Measurements from ENCODE around the gene MARCO. TPM values are rescaled to one million over a fixed set of nuclear protein-coding genes. Genes with fewer than 3 reads are reported as not detected.

Gene MARCO
- total and polyA plus RNA-seq, 2 experiments from 2014 or later: not detected

DNA sequence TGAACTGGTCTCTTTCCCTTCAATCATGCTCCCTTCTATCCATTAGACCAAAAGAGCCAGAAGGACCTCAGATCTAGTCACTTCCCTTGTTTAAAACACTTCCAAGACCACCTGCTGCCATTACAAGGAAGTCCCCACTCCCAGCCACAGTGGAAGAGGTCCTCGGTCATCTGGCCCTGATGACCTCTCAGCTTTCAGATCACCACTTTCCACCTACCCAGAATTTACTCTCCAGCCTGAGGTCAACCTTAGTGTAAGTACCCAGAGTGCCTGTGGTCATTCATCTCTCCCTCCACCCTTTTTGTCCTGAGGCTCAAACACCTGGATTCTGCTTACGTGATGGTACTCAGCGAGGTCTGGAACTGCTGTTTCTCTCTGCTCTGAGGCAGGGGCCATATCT is 67.1 kb downstream of the MARCO start:
- ATAC-seq (no peak), DNase-seq (ENCODE audit: low spot score) (no peak)
- no peaks in the 10 kb centered on the region for H3K79me2 ChIP-seq (replicated peaks; ENCODE audit: insufficient read depth)
- H3K4me3 Mint-ChIP-seq: no peak overlapping the region
- H3K27ac ChIP-seq (ENCODE audit: low read depth): no peak overlapping the region
- no peak for TF ChIP-seq JUNB (IDR thresholded peaks at IDR 0.05; ENCODE audit: unreplicated experiment)
- peaks cover 20% of the 10 kb centered on the region for H3K9me3 Mint-ChIP-seq
- H3F3A ChIP-seq (replicated peaks; ENCODE audit: low read depth): no peaks in the 10 kb centered on the region
- H3K4me1 ChIP-seq (ENCODE audit: insufficient read depth): no peaks in the 10 kb centered on the region
- no peaks in the 10 kb centered on the region for H4K20me1 ChIP-seq (replicated peaks; ENCODE audit: insufficient read depth)
- H3K9me2 ChIP-seq (ENCODE audit: insufficient read depth): no peaks in the 10 kb centered on the region
- H3K36me3 ChIP-seq (ENCODE audit: insufficient read depth): no peaks in the 10 kb centered on the region
- H3K27me3 Mint-ChIP-seq (ENCODE audit: insufficient read depth, low read depth, poor library complexity): peaks cover 7% of the 10 kb centered on the region
- H3K36me3 Mint-ChIP-seq (ENCODE audit: low read depth): peaks cover 5% of the 10 kb centered on the region; the same call in 2 of the 3 replicates
- no peak overlapping the region for H3K4me2 ChIP-seq
- no peaks in the 10 kb centered on the region; the same call in 2 of the 3 replicates for H3K4me1 Mint-ChIP-seq
- no peak overlapping the region for H3K27ac Mint-ChIP-seq
- H3K4me3 ChIP-seq: no peak overlapping the region
- no peak overlapping the region for H2AFZ ChIP-seq
- no peaks in the 10 kb centered on the region for H3K27me3 ChIP-seq (ENCODE audit: insufficient read depth)

DNA sequence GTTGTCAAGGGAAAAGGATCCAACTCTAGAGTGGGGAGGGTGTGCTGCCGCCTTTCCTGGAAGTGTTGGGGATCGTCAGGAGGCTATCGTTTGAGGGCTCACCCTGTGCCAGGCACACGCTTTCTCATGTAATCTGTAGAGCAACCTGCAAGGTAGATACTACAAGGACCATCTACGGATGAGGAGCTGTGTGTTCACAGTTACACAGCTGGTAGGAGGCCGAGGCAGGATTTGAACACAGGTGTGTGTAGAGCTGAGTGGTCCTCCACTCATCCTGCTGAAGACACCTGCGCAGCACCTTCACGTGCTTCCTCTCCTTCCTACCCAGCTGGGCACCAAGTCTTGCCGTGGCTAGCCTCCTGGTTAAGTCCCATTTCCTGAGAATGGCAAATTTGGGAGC is 68.3 kb downstream of the MARCO start:
- ATAC-seq: no peak
- Histone ChIP-seq H3K4me1 (ENCODE audit: insufficient read depth) (no peaks in the 10 kb centered on the region), H4K20me1 (replicated peaks; ENCODE audit: insufficient read depth) (no peaks in the 10 kb centered on the region), H3K36me3 (ENCODE audit: insufficient read depth) (no peaks in the 10 kb centered on the region), H3K79me2 (replicated peaks; ENCODE audit: insufficient read depth) (no peaks in the 10 kb centered on the region), H3K9me2 (ENCODE audit: insufficient read depth) (no peaks in the 10 kb centered on the region), H3K4me2 (no peak overlapping the region), H3K27ac (ENCODE audit: low read depth) (no peak overlapping the region), H2AFZ (no peak overlapping the region), H3K4me3 (no peak overlapping the region), H3F3A (replicated peaks; ENCODE audit: low read depth) (no peaks in the 10 kb centered on the region), H3K27me3 (ENCODE audit: insufficient read depth) (no peaks in the 10 kb centered on the region)
- Mint-ChIP-seq H3K4me1 (peaks cover under 1% of the 10 kb centered on the region; the same call in 2 of the 3 replicates), H3K27me3 (ENCODE audit: insufficient read depth, low read depth, poor library complexity) (peaks cover 7% of the 10 kb centered on the region), H3K4me3 (no peak overlapping the region), H3K27ac (no peak overlapping the region), H3K9me3 (peaks cover 14% of the 10 kb centered on the region; the same call in 2 of the 3 replicates), H3K36me3 (ENCODE audit: low read depth) (no peaks in the 10 kb centered on the region; the same call in 2 of the 3 replicates)
- TF ChIP-seq, protein P1, sequence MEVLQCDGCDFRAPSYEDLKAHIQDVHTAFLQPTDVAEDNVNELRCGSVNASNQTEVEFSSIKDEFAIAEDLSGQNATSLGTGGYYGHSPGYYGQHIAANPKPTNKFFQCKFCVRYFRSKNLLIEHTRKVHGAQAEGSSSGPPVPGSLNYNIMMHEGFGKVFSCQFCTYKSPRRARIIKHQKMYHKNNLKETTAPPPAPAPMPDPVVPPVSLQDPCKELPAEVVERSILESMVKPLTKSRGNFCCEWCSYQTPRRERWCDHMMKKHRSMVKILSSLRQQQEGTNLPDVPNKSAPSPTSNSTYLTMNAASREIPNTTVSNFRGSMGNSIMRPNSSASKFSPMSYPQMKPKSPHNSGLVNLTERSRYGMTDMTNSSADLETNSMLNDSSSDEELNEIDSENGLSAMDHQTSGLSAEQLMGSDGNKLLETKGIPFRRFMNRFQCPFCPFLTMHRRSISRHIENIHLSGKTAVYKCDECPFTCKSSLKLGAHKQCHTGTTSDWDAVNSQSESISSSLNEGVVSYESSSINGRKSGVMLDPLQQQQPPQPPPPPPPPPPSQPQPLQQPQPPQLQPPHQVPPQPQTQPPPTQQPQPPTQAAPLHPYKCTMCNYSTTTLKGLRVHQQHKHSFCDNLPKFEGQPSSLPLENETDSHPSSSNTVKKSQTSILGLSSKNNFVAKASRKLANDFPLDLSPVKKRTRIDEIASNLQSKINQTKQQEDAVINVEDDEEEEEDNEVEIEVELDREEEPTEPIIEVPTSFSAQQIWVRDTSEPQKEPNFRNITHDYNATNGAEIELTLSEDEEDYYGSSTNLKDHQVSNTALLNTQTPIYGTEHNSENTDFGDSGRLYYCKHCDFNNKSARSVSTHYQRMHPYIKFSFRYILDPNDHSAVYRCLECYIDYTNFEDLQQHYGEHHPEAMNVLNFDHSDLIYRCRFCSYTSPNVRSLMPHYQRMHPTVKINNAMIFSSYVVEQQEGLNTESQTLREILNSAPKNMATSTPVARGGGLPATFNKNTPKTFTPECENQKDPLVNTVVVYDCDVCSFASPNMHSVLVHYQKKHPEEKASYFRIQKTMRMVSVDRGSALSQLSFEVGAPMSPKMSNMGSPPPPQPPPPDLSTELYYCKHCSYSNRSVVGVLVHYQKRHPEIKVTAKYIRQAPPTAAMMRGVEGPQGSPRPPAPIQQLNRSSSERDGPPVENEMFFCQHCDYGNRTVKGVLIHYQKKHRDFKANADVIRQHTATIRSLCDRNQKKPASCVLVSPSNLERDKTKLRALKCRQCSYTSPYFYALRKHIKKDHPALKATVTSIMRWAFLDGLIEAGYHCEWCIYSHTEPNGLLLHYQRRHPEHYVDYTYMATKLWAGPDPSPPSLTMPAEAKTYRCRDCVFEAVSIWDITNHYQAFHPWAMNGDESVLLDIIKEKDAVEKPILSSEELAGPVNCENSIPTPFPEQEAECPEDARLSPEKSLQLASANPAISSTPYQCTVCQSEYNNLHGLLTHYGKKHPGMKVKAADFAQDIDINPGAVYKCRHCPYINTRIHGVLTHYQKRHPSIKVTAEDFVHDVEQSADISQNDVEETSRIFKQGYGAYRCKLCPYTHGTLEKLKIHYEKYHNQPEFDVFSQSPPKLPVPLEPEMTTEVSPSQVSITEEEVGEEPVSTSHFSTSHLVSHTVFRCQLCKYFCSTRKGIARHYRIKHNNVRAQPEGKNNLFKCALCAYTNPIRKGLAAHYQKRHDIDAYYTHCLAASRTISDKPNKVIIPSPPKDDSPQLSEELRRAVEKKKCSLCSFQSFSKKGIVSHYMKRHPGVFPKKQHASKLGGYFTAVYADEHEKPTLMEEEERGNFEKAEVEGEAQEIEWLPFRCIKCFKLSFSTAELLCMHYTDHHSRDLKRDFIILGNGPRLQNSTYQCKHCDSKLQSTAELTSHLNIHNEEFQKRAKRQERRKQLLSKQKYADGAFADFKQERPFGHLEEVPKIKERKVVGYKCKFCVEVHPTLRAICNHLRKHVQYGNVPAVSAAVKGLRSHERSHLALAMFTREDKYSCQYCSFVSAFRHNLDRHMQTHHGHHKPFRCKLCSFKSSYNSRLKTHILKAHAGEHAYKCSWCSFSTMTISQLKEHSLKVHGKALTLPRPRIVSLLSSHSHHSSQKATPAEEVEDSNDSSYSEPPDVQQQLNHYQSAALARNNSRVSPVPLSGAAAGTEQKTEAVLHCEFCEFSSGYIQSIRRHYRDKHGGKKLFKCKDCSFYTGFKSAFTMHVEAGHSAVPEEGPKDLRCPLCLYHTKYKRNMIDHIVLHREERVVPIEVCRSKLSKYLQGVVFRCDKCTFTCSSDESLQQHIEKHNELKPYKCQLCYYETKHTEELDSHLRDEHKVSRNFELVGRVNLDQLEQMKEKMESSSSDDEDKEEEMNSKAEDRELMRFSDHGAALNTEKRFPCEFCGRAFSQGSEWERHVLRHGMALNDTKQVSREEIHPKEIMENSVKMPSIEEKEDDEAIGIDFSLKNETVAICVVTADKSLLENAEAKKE (CRISPR knock-in tag; IDR thresholded peaks at IDR 0.05): no peak
- TF ChIP-seq POLR2AphosphoS5 (IDR thresholded peaks at IDR 0.05; ENCODE audit: low read depth) (no peak), JUNB (IDR thresholded peaks at IDR 0.05; ENCODE audit: unreplicated experiment) (no peak), EZH2phosphoT487 (IDR thresholded peaks at IDR 0.05; ENCODE audit: unreplicated experiment) (no peak), EZH2 (IDR thresholded peaks at IDR 0.05; ENCODE audit: low read depth, unreplicated experiment) (no peak)
- no peak for DNase-seq (ENCODE audit: low spot score)
